Measurements from ENCODE around the gene PLEKHA4. TPM values are rescaled to one million over a fixed set of nuclear protein-coding genes. Genes with fewer than 3 reads are reported as not detected.
"Not testable (repeated sequence)": the region's sequence is repeated elsewhere in the genome, so short reads cannot be mapped to it uniquely, and the experiment has no call there.

PLEKHA4 gene
- total and polyA plus RNA-seq, 7 donors: 13.8 to 44.7 (median 20.7) TPM

- no peak for DNase-seq
- Histone ChIP-seq H3K36me3 (peaks cover 0 to 14% (median 0%) of the 10 kb centered on the region in 4 donors), H3K27me3 (no peaks in the 10 kb centered on the region), H3K27ac (peak overlapping the region; percentile 86 to 90 (median 87)), H3K4me1 (peaks cover 0 to 21% (median 20%) of the 10 kb centered on the region in 4 donors), H3K9me3 (no peaks in the 10 kb centered on the region), H3K4me3 (no peak overlapping the region)
- no peak for TF ChIP-seq CTCF (IDR thresholded peaks at IDR 0.05)
- intact Hi-C loops (cut with DNase I): loop anchor here (5.0 kb wide), 1 partner anchor 166 kb away; no protein-coding TSS in a partner anchor
- WGBS, 2 donors: 91 to 93% methylated on average over 20 of the region's 20 CpGs
Observed at GRCh38 chr19:48796298-48797083, 71.9 kb downstream of the PLEKHA4 start.

GRCh38 chr19:48795685-48796070, 72.7 kb downstream of the PLEKHA4 start:
- no peak for TF ChIP-seq POLR2A (IDR thresholded peaks at IDR 0.05)
- no peak for TF ChIP-seq EP300 (IDR thresholded peaks at IDR 0.05)
- TF ChIP-seq POLR2AphosphoS5 (IDR thresholded peaks at IDR 0.05): peak in 1 of 4 donors; percentile 10
- Histone ChIP-seq H3K36me3 (peaks cover 0 to 14% (median 0%) of the 10 kb centered on the region in 4 donors), H3K9me3 (no peaks in the 10 kb centered on the region), H3K4me3 (no peak overlapping the region), H3K27me3 (no peaks in the 10 kb centered on the region), H3K4me1 (peaks cover 0 to 21% (median 20%) of the 10 kb centered on the region in 4 donors), H3K27ac (peak overlapping the region; percentile 86 to 90 (median 87))
- 54 to 65% methylated on average over 2 of the region's 2 CpGs for WGBS, 2 donors
- intact Hi-C loops (cut with DNase I): loop anchor here (1.0 to 5.0 kb wide), 3 partner anchors 15 to 167 kb away; partner anchors contain the start of genes BCAT2 and HSD17B14
- DNase-seq: peak; percentile 88

- Histone ChIP-seq H3K27me3 (no peaks in the 10 kb centered on the region), H3K4me1 (peaks cover 0 to 21% (median 20%) of the 10 kb centered on the region in 4 donors), H3K27ac (peak overlapping the region; percentile 86 to 90 (median 87)), H3K4me3 (peak overlapping the region; percentile 8 to 55 (median 47)), H3K36me3 (peaks cover 0 to 14% (median 0%) of the 10 kb centered on the region in 4 donors), H3K9me3 (no peaks in the 10 kb centered on the region)
- intact Hi-C loops (cut with DNase I): loop anchor here (1.0 to 5.0 kb wide), 3 partner anchors 16 to 167 kb away; partner anchors contain the start of genes BCAT2 and HSD17B14
- WGBS, 2 donors: 2 to 3% methylated on average over 38 of the region's 38 CpGs
- TF ChIP-seq CTCF (IDR thresholded peaks at IDR 0.05) (peak; percentile 95 to 97 (median 96)), POLR2AphosphoS5 (IDR thresholded peaks at IDR 0.05) (peak in 3 of 4 donors; percentile 58 to 64 (median 63)), POLR2A (IDR thresholded peaks at IDR 0.05) (no peak), EP300 (IDR thresholded peaks at IDR 0.05) (peak in 1 of 4 donors; percentile 30)
- DNase-seq: peak; percentile 97
Observed at GRCh38 chr19:48795055-48795684, 73.2 kb downstream of the PLEKHA4 start.

GRCh38 chr19:48794291-48794690, 74.1 kb downstream of the PLEKHA4 start:
- WGBS, 2 donors: 82 to 87% methylated on average over 6 of the region's 6 CpGs
- no peak for TF ChIP-seq POLR2AphosphoS5 (IDR thresholded peaks at IDR 0.05)
- Histone ChIP-seq H3K4me3 (no peak overlapping the region), H3K4me1 (peaks cover 0 to 21% (median 20%) of the 10 kb centered on the region in 4 donors), H3K9me3 (no peaks in the 10 kb centered on the region), H3K36me3 (peaks cover 0 to 6% (median 0%) of the 10 kb centered on the region in 4 donors), H3K27ac (peak overlapping the region; percentile 86 to 90 (median 87)), H3K27me3 (no peaks in the 10 kb centered on the region)
- intact Hi-C loops (cut with DNase I): loop anchor here (2.0 kb wide), 1 partner anchor 17 kb away; the partner anchor contains the start of gene BCAT2
- no peak for DNase-seq

- intact Hi-C loops (cut with DNase I): no loop called here
- no peak overlapping the region for H3K27ac ChIP-seq
- no peaks in the 10 kb centered on the region for H3K9me3 ChIP-seq
- H3K36me3 ChIP-seq: no peaks in the 10 kb centered on the region
- H3K4me1 ChIP-seq: peaks cover 0 to 21% (median 20%) of the 10 kb centered on the region in 4 donors
- H3K4me3 ChIP-seq: no peak overlapping the region
- DNase-seq: no peak
- H3K27me3 ChIP-seq: no peaks in the 10 kb centered on the region
- 76 to 86% methylated on average over 8 of the region's 8 CpGs for WGBS, 2 donors
- no peak for TF ChIP-seq CTCF (IDR thresholded peaks at IDR 0.05)
- TF ChIP-seq EP300 (IDR thresholded peaks at IDR 0.05): no peak
- TF ChIP-seq POLR2A (IDR thresholded peaks at IDR 0.05): no peak
- no peak for TF ChIP-seq POLR2AphosphoS5 (IDR thresholded peaks at IDR 0.05)
Observed at GRCh38 chr19:48793271-48793670, 75.1 kb downstream of the PLEKHA4 start.

GRCh38 chr19:48787331-48787730, 81.1 kb downstream of the PLEKHA4 start:
- H3K9me3 ChIP-seq; H3K27ac ChIP-seq; H3K4me1 ChIP-seq; DNase-seq; H3K36me3 ChIP-seq; H3K27me3 ChIP-seq; H3K4me3 ChIP-seq; intact Hi-C loops (cut with DNase I): not testable (repeated sequence)
- 73 to 90% methylated on average over 9 of the region's 9 CpGs for WGBS, 2 donors
